BJ (cell line): ENCODE results near the gene P3H2. TPM values are rescaled to one million over a fixed set of nuclear protein-coding genes. Genes with fewer than 3 reads are reported as not detected.

ENCODE experiments used
- CTCF ChIA-PET: fragments of 350-600 bp; formaldehyde crosslinking; extraction: SDS; loops from one replicate; lab custom pipeline; 2021; ENCODE audit warnings: antibody characterized with exemption, inconsistent platforms; lab: Yijun Ruan, JAX
- POLR2A ChIA-PET: fragments of 300-600 bp; sonication (Branson Sonifier 250); formaldehyde crosslinking; extraction: SDS; loops from one replicate; lab custom pipeline; 2021; ENCODE audit warnings: antibody characterized with exemption; lab: Charles Lee
- DNase-seq: peaks from one replicate; pipeline ENCODE4 v3.0.0-alpha.2; 2011; ENCODE audit warnings: low read depth
- H3K27me3 ChIP-seq: 2 replicates; pipeline ENCODE4 v1.6.0; 2011; ENCODE audit warnings: low read length; ENCODE audit not compliant: control insufficient read depth, insufficient read depth
- H3K36me3 ChIP-seq: 2 replicates; pipeline ENCODE4 v1.5.1; 2011; ENCODE audit warnings: low read length; ENCODE audit not compliant: control insufficient read depth, insufficient read depth
- H3K4me3 ChIP-seq: 2 replicates; pipeline ENCODE4 v1.5.1; 2011; ENCODE audit warnings: low read depth, mild to moderate bottlenecking, control low read depth, low read length
- polyA plus RNA-seq: library from polyadenylated mRNA; depleted of rRNA; stranded (reverse); fragments of >200 nt; gene quantifications from 2 replicates; pipeline ENCODE4 v1.2.3, GENCODE V29; 2011
- TF ChIP-seq, protein P1 (sequence below): IDR thresholded peaks from 2 replicates; pipeline ENCODE4 v1.5.1; 2011; ENCODE audit warnings: low read depth, mild to moderate bottlenecking, control low read depth, inconsistent platforms, low read length, moderate library complexity; ENCODE audit not compliant: insufficient read depth

P3H2 gene
- polyA plus RNA-seq, 1 experiment, result 13.5 TPM

DNA sequence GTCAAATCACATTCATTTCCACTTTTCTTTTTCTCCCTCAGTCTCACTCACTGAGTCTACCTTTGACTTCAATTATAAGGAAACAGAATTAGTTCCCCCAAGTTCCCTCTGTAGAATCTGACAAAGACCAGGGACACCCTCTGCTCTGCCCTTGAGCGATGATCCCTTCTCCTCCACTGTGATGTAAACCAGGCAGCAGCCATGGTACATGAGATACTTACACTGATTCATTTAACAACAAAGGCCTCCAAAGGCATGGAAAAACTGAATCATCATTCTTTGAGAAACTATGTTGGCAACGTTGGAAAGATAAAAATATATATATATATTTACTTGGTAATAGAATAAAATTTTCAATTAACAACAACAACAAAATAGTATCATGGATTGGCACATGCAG, 84.1 kb downstream of the P3H2 start:
- no peaks in the 10 kb centered on the region for H3K27me3 ChIP-seq
- H3K36me3 ChIP-seq, result no peaks in the 10 kb centered on the region
- no peak for DNase-seq
- ChIA-PET POLR2A (no interaction called here), CTCF (interaction anchor here (0.7 kb wide), 1 partner anchor 76 kb away, joined by 3 read pairs; no protein-coding TSS in a partner anchor)
- no peak overlapping the region for H3K4me3 ChIP-seq
- TF ChIP-seq, protein P1, sequence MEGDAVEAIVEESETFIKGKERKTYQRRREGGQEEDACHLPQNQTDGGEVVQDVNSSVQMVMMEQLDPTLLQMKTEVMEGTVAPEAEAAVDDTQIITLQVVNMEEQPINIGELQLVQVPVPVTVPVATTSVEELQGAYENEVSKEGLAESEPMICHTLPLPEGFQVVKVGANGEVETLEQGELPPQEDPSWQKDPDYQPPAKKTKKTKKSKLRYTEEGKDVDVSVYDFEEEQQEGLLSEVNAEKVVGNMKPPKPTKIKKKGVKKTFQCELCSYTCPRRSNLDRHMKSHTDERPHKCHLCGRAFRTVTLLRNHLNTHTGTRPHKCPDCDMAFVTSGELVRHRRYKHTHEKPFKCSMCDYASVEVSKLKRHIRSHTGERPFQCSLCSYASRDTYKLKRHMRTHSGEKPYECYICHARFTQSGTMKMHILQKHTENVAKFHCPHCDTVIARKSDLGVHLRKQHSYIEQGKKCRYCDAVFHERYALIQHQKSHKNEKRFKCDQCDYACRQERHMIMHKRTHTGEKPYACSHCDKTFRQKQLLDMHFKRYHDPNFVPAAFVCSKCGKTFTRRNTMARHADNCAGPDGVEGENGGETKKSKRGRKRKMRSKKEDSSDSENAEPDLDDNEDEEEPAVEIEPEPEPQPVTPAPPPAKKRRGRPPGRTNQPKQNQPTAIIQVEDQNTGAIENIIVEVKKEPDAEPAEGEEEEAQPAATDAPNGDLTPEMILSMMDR, result no peak

DNA sequence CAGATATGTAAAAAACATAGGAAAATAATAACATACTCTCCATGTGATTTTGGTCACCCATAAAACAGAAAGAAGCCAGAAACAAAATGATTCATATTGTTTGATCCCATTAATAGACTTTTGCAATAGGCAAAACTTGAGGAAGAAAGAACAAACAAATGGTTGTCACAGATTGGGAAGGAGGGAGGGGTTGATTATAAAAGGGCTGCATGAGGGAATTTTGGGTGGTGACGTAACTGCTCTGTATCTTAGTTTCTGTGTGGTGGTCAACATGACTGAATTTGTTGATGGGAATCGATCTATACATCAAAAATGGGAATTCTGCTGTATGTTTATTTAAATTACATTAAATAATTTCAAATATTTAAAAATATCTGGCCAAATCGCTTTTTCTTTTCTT, 86.3 kb downstream of the P3H2 start:
- Histone ChIP-seq H3K27me3 (no peaks in the 10 kb centered on the region), H3K4me3 (no peak overlapping the region), H3K36me3 (no peaks in the 10 kb centered on the region)
- POLR2A ChIA-PET, result no interaction called here
- no peak for DNase-seq
- CTCF ChIA-PET, result interaction anchor here (1.4 kb wide), 1 partner anchor 20 kb away, joined by 4 read pairs; no protein-coding TSS in a partner anchor
- TF ChIP-seq, protein P1, result no peak

DNA sequence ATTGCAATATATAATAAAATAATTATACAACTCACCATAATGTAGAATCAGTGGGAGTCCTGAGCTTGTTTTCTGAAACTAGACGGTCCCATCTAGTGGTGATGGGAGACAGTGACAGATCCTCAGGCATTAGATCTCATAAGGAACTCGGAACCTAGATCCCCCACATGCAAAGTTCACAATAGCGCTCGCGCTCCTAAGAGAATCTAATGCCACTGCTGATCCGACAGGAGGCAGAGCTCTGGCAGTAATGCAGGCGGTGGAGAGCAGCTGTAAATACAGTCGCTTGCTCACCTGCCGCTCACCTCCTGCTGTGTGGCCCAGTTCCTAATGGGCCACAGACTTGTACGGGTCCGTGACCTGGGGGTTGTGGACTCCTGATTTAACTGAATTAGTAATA, 87.8 kb downstream of the P3H2 start:
- ChIA-PET CTCF (interaction anchor here (0.9 to 1.4 kb wide), 3 partner anchors 9 to 44 kb away, joined by 3 to 5 read pairs (median 4); no protein-coding TSS in a partner anchor), POLR2A (no interaction called here)
- no peaks in the 10 kb centered on the region for H3K36me3 ChIP-seq
- TF ChIP-seq, protein P1, result no peak
- H3K27me3 ChIP-seq, result no peaks in the 10 kb centered on the region
- DNase-seq, result no peak
- H3K4me3 ChIP-seq, result no peak overlapping the region

DNA sequence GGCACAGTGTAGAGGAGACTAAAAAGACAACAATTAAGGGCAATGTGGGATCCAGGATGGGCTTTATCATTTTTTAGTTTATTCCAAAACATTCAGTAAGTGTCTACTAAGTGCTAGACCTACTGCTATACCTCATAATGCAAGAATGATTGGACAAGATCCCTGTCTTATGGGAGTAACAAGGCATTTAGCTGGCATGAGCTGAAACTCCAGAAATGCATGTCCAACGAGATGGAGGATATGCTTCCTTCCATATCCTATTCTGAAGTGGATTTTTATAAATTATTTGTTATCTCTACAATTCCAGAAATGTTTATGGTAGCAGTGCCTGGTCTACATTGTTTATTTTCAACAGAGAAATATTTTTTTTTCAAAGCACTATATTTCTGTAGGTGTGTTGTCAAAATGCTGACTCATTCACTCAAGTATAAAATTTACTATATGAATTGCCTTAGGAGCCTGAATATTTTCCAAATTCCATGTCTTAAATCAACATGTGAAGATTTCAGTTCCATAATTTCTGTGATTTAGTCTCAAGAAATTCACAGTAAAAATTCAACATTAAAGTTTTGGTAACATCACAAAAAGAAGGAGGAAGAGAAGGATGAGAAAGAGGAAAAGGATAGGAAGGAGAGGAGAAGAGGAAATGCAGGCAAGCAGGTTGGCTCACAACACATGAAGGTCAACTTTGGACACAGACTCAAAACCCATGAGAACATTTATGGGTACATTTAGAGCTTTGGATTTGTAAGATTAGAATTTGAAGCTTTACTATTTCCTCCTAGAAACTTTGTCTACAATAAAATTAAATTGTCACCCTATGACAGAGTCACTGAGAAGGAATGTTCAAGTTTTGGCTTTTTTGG, 88.6 kb downstream of the P3H2 start:
- POLR2A ChIA-PET, result interaction anchor here (0.8 kb wide), 1 partner anchor 19 kb away, joined by 4 read pairs; no protein-coding TSS in a partner anchor
- TF ChIP-seq, protein P1, result no peak
- CTCF ChIA-PET, result interaction anchor here (1.3 kb wide), 1 partner anchor 20 kb away, joined by 4 read pairs; no protein-coding TSS in a partner anchor
- Histone ChIP-seq H3K27me3 (no peaks in the 10 kb centered on the region), H3K4me3 (no peak overlapping the region), H3K36me3 (no peaks in the 10 kb centered on the region)
- no peak for DNase-seq

DNA sequence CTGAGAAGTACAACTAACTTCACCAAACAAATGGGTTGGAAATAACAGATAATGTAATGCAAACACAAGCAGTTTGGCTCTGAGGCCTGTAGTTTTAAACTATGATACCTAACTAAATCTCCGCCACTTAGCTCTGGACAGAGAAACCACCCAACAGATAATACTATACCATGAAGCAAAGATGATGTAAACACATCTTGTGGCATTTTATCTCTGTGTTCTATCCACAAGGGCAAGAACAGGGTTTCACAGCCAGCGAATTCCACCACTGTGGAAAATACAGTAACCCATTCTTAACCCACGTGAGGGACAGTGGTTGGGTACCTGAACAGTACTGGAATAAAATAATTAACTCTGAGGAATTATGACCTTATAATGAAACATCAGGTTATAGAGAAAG, 93.6 kb downstream of the P3H2 start:
- POLR2A ChIA-PET, result no interaction called here
- TF ChIP-seq, protein P1, result no peak
- no peaks in the 10 kb centered on the region for H3K36me3 ChIP-seq
- no peak overlapping the region for H3K4me3 ChIP-seq
- CTCF ChIA-PET, result no interaction called here
- no peak for DNase-seq
- H3K27me3 ChIP-seq, result no peaks in the 10 kb centered on the region
